Osteoblast (primary cell): ENCODE results near the gene TNFRSF4. TPM values are rescaled to one million over a fixed set of nuclear protein-coding genes. Genes with fewer than 3 reads are reported as not detected.

Experiments used
- DNase-seq: peaks from one replicate; pipeline ENCODE4 v3.0.0; 2011; ENCODE audit warnings: low spot score, mixed read lengths; ENCODE audit not compliant: insufficient read length; ENCODE audit errors: missing footprints
- H2AFZ ChIP-seq: 2 replicates; pipeline ENCODE4 v1.6.0; 2011; ENCODE audit warnings: mild to moderate bottlenecking, low read length
- H3K27ac ChIP-seq: 2 replicates; pipeline ENCODE4 v1.5.1; 2011; ENCODE audit warnings: mild to moderate bottlenecking, low read depth, low read length, moderate library complexity
- H3K27me3 ChIP-seq: 2 replicates; pipeline ENCODE4 v1.6.0; 2012; ENCODE audit warnings: mild to moderate bottlenecking, control low read depth, inconsistent platforms, low read length, moderate library complexity; ENCODE audit not compliant: insufficient read depth
- H3K36me3 ChIP-seq: 2 replicates; pipeline ENCODE4 v1.5.1; 2011; ENCODE audit warnings: mild to moderate bottlenecking, low read length, control low read depth, moderate library complexity; ENCODE audit not compliant: insufficient read depth
- H3K4me1 ChIP-seq: 2 replicates; pipeline ENCODE4 v1.5.1; 2011; ENCODE audit warnings: mild to moderate bottlenecking, low read length, control low read depth, moderate library complexity; ENCODE audit not compliant: insufficient read depth
- H3K4me2 ChIP-seq: 2 replicates; pipeline ENCODE4 v1.6.0; 2011; ENCODE audit warnings: mild to moderate bottlenecking, low read length; ENCODE audit not compliant: insufficient read depth
- H3K4me3 ChIP-seq: fragments of 200-600 bp; sonication (generic); 3 replicates; pipeline ENCODE4 v1.5.1; 2012; ENCODE audit warnings: mild to moderate bottlenecking, low read length, inconsistent platforms; ENCODE audit not compliant: insufficient read depth
- H3K79me2 ChIP-seq: 2 replicates; pipeline ENCODE4 v1.6.0; 2012; ENCODE audit warnings: mild to moderate bottlenecking, low read length, control low read depth, inconsistent platforms; ENCODE audit not compliant: insufficient read depth
- H3K9me3 ChIP-seq: 2 replicates; pipeline ENCODE4 v1.5.1; 2011; ENCODE audit warnings: low read depth, low read length, control low read depth
- H4K20me1 ChIP-seq: 2 replicates; pipeline ENCODE4 v1.6.0; 2012; ENCODE audit warnings: mild to moderate bottlenecking, low read length, control low read depth; ENCODE audit not compliant: insufficient read depth
- CTCF ChIP-seq: IDR thresholded peaks from 2 replicates; pipeline ENCODE4 v1.5.1; 2011; ENCODE audit warnings: mild to moderate bottlenecking, low read depth, low read length, moderate library complexity; ENCODE audit errors: extremely low read depth
- total RNA-seq: library from RNA; depleted of rRNA; stranded (reverse); fragments of >200 nt; gene quantifications from 2 replicates; pipeline ENCODE4 v1.2.3, GENCODE V29; 2012

The TNFRSF4 gene
- total RNA-seq, 1 donor, result under 0.01 TPM

- H3K27ac ChIP-seq, result no peak overlapping the region
- H3K4me1 ChIP-seq, result no peaks in the 10 kb centered on the region
- H2AFZ ChIP-seq, result no peak overlapping the region
- no peaks in the 10 kb centered on the region for H3K36me3 ChIP-seq
- H4K20me1 ChIP-seq, result no peaks in the 10 kb centered on the region
- DNase-seq, result no peak
- no peak for TF ChIP-seq CTCF
- no peak overlapping the region for H3K4me3 ChIP-seq
- H3K79me2 ChIP-seq, result no peaks in the 10 kb centered on the region
- no peak overlapping the region for H3K4me2 ChIP-seq
- no peaks in the 10 kb centered on the region for H3K9me3 ChIP-seq
- H3K27me3 ChIP-seq, result peaks cover 18% of the 10 kb centered on the region
Observed at GRCh38 chr1:1167398-1167821, 46.5 kb downstream of the TNFRSF4 start.

GRCh38 chr1:1166642-1167397 lies 47.1 kb downstream of the TNFRSF4 start:
- H3K4me1 ChIP-seq, result no peaks in the 10 kb centered on the region
- no peak overlapping the region for H3K4me2 ChIP-seq
- no peak for TF ChIP-seq CTCF
- no peaks in the 10 kb centered on the region for H3K36me3 ChIP-seq
- no peak for DNase-seq
- H3K9me3 ChIP-seq, result no peaks in the 10 kb centered on the region
- H2AFZ ChIP-seq, result no peak overlapping the region
- H3K4me3 ChIP-seq, result no peak overlapping the region
- H3K27me3 ChIP-seq, result peaks cover 13% of the 10 kb centered on the region
- no peaks in the 10 kb centered on the region for H4K20me1 ChIP-seq
- H3K79me2 ChIP-seq, result no peaks in the 10 kb centered on the region
- H3K27ac ChIP-seq, result no peak overlapping the region

- H3K36me3 ChIP-seq, result no peaks in the 10 kb centered on the region
- no peak for TF ChIP-seq CTCF
- no peak for DNase-seq
- H3K4me1 ChIP-seq, result no peaks in the 10 kb centered on the region
- no peak overlapping the region for H2AFZ ChIP-seq
- H3K4me3 ChIP-seq, result no peak overlapping the region
- H3K4me2 ChIP-seq, result no peak overlapping the region
- no peaks in the 10 kb centered on the region for H3K79me2 ChIP-seq
- H3K9me3 ChIP-seq, result no peaks in the 10 kb centered on the region
- H4K20me1 ChIP-seq, result no peaks in the 10 kb centered on the region
- peaks cover 13% of the 10 kb centered on the region for H3K27me3 ChIP-seq
- no peak overlapping the region for H3K27ac ChIP-seq
Observed at GRCh38 chr1:1165900-1166421, 48.0 kb downstream of the TNFRSF4 start.

GRCh38 chr1:1165485-1165884 lies 48.5 kb downstream of the TNFRSF4 start:
- H3K27ac ChIP-seq, result no peak overlapping the region
- no peak for TF ChIP-seq CTCF
- DNase-seq, result no peak

More at GRCh38 chr1:1165485-1165884, 48.5 kb downstream of the TNFRSF4 start:
- Histone ChIP-seq H2AFZ (no peak overlapping the region), H3K4me1 (no peaks in the 10 kb centered on the region), H4K20me1 (no peaks in the 10 kb centered on the region), H3K9me3 (no peaks in the 10 kb centered on the region), H3K27me3 (peaks cover 13% of the 10 kb centered on the region), H3K4me3 (no peak overlapping the region), H3K4me2 (no peak overlapping the region), H3K79me2 (no peaks in the 10 kb centered on the region), H3K36me3 (no peaks in the 10 kb centered on the region)
